Measurements from ENCODE around the gene RBBP8NL.

Gene RBBP8NL

GRCh38 chr20:62460678-62461077 is 33.3 kb upstream of the RBBP8NL start:
- H3K4me3 ChIP-seq (ENCODE audit: low read length), result no peak overlapping the region
- no peak overlapping the region for H3K27ac ChIP-seq (ENCODE audit: low read length)
- H3K79me2 ChIP-seq (ENCODE audit: low read length), result no peaks in the 10 kb centered on the region
- no peak overlapping the region for H2AFZ ChIP-seq (ENCODE audit: low read length)
- no peaks in the 10 kb centered on the region for H3F3A ChIP-seq (ENCODE audit: insufficient read depth, low read length)
- TF ChIP-seq CTCF (IDR thresholded peaks at IDR 0.05; ENCODE audit: low read length) (no peak), EZH2phosphoT487 (IDR thresholded peaks at IDR 0.05; ENCODE audit: low read length) (no peak), EZH2 (optimal IDR thresholded peaks at IDR 0.05; ENCODE audit: low read depth, low read length) (no peak)
- H3K36me3 ChIP-seq (replicated peaks; ENCODE audit: insufficient read depth, low read length), result no peaks in the 10 kb centered on the region
- no peaks in the 10 kb centered on the region for H3K4me1 ChIP-seq (ENCODE audit: low read length)
- peaks cover 100% of the 10 kb centered on the region for H3K27me3 ChIP-seq (replicated peaks; ENCODE audit: insufficient read depth, low read length)
- no peak overlapping the region for H3K4me2 ChIP-seq (ENCODE audit: low read depth, low read length)
- H4K20me1 ChIP-seq (ENCODE audit: insufficient read depth, low read length), result no peaks in the 10 kb centered on the region
- no peak overlapping the region for H3K9ac ChIP-seq (ENCODE audit: low read length)
- H3K9me3 ChIP-seq (replicated peaks; ENCODE audit: insufficient read depth, low read length), result no peaks in the 10 kb centered on the region
- H3K9me2 ChIP-seq (replicated peaks; ENCODE audit: insufficient read depth, low read length), result no peaks in the 10 kb centered on the region
- DNase-seq, result no peak

GRCh38 chr20:62459488-62459887 is 32.1 kb upstream of the RBBP8NL start:
- peaks cover 100% of the 10 kb centered on the region for H3K27me3 ChIP-seq (replicated peaks; ENCODE audit: insufficient read depth, low read length)
- no peak overlapping the region for H3K9ac ChIP-seq (ENCODE audit: low read length)
- no peaks in the 10 kb centered on the region for H3K9me3 ChIP-seq (replicated peaks; ENCODE audit: insufficient read depth, low read length)
- H3K79me2 ChIP-seq (ENCODE audit: low read length), result no peaks in the 10 kb centered on the region
- H3K36me3 ChIP-seq (replicated peaks; ENCODE audit: insufficient read depth, low read length), result no peaks in the 10 kb centered on the region
- H4K20me1 ChIP-seq (ENCODE audit: insufficient read depth, low read length), result no peaks in the 10 kb centered on the region
- no peak overlapping the region for H3K4me2 ChIP-seq (ENCODE audit: low read depth, low read length)
- H3K9me2 ChIP-seq (replicated peaks; ENCODE audit: insufficient read depth, low read length), result no peaks in the 10 kb centered on the region
- no peaks in the 10 kb centered on the region for H3K4me1 ChIP-seq (ENCODE audit: low read length)
- TF ChIP-seq CTCF (IDR thresholded peaks at IDR 0.05; ENCODE audit: low read length), result no peak
- TF ChIP-seq EZH2 (optimal IDR thresholded peaks at IDR 0.05; ENCODE audit: low read depth, low read length), result no peak
- TF ChIP-seq EZH2phosphoT487 (IDR thresholded peaks at IDR 0.05; ENCODE audit: low read length), result no peak
- no peak overlapping the region for H3K27ac ChIP-seq (ENCODE audit: low read length)
- H2AFZ ChIP-seq (ENCODE audit: low read length), result no peak overlapping the region
- H3F3A ChIP-seq (ENCODE audit: insufficient read depth, low read length), result no peaks in the 10 kb centered on the region
- DNase-seq, result no peak
- no peak overlapping the region for H3K4me3 ChIP-seq (ENCODE audit: low read length)

- H3K4me1 ChIP-seq (ENCODE audit: low read length), result no peaks in the 10 kb centered on the region
- H3F3A ChIP-seq (ENCODE audit: insufficient read depth, low read length), result no peaks in the 10 kb centered on the region
- H4K20me1 ChIP-seq (ENCODE audit: insufficient read depth, low read length), result no peaks in the 10 kb centered on the region
- H3K9me3 ChIP-seq (replicated peaks; ENCODE audit: insufficient read depth, low read length), result no peaks in the 10 kb centered on the region
- no peak overlapping the region for H3K9ac ChIP-seq (ENCODE audit: low read length)
- no peak overlapping the region for H3K27ac ChIP-seq (ENCODE audit: low read length)
- no peaks in the 10 kb centered on the region for H3K9me2 ChIP-seq (replicated peaks; ENCODE audit: insufficient read depth, low read length)
- TF ChIP-seq CTCF (IDR thresholded peaks at IDR 0.05; ENCODE audit: low read length), result no peak
- no peak for TF ChIP-seq EZH2phosphoT487 (IDR thresholded peaks at IDR 0.05; ENCODE audit: low read length)
- TF ChIP-seq EZH2 (optimal IDR thresholded peaks at IDR 0.05; ENCODE audit: low read depth, low read length), result no peak
- H3K4me2 ChIP-seq (ENCODE audit: low read depth, low read length), result no peak overlapping the region
- no peaks in the 10 kb centered on the region for H3K36me3 ChIP-seq (replicated peaks; ENCODE audit: insufficient read depth, low read length)
- no peak overlapping the region for H2AFZ ChIP-seq (ENCODE audit: low read length)
- no peaks in the 10 kb centered on the region for H3K79me2 ChIP-seq (ENCODE audit: low read length)
- no peak for DNase-seq
- H3K4me3 ChIP-seq (ENCODE audit: low read length), result no peak overlapping the region
- H3K27me3 ChIP-seq (replicated peaks; ENCODE audit: insufficient read depth, low read length), result peaks cover 100% of the 10 kb centered on the region
Observed at GRCh38 chr20:62458275-62459251, 31.2 kb upstream of the RBBP8NL start.
